ENCODE results near the gene MDM2.

- TF ChIP-seq POLR2AphosphoS5 (IDR thresholded peaks at IDR 0.05; ENCODE audit: low read depth, low read length) (no peak), RAD21 (IDR thresholded peaks at IDR 0.05 in 1 of 2, conservative IDR thresholded peaks at IDR 0.05 in 1 of 2; ENCODE audit: low read depth in 2 of 2, low read length in 2 of 2) (no peak), SP4 (IDR thresholded peaks at IDR 0.05; ENCODE audit: low read length) (no peak)
- TF ChIP-seq, protein P1, sequence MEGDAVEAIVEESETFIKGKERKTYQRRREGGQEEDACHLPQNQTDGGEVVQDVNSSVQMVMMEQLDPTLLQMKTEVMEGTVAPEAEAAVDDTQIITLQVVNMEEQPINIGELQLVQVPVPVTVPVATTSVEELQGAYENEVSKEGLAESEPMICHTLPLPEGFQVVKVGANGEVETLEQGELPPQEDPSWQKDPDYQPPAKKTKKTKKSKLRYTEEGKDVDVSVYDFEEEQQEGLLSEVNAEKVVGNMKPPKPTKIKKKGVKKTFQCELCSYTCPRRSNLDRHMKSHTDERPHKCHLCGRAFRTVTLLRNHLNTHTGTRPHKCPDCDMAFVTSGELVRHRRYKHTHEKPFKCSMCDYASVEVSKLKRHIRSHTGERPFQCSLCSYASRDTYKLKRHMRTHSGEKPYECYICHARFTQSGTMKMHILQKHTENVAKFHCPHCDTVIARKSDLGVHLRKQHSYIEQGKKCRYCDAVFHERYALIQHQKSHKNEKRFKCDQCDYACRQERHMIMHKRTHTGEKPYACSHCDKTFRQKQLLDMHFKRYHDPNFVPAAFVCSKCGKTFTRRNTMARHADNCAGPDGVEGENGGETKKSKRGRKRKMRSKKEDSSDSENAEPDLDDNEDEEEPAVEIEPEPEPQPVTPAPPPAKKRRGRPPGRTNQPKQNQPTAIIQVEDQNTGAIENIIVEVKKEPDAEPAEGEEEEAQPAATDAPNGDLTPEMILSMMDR (IDR thresholded peaks at IDR 0.05; ENCODE audit: control extremely low read depth in 1 of 3, insufficient read depth in 1 of 3, low read depth in 1 of 3, low read length in 3 of 3): no peak
Observed at GRCh38 chr12:68815232-68815927, 7.4 kb downstream of the MDM2 start.

Data from H1 (cell line).